GM12865 (cell line): ENCODE data around the gene CD40LG.

Experiments used
- DNase-seq: peaks from one replicate; pipeline ENCODE4 v3.0.0; 2010; ENCODE audit warnings: low read depth
- H3K4me3 ChIP-seq: 2 replicates; pipeline ENCODE4 v1.5.1; 2011; ENCODE audit warnings: mild to moderate bottlenecking, low read depth, low read length, control low read depth
- CTCF ChIP-seq: IDR thresholded peaks from 2 replicates; pipeline ENCODE4 v1.5.1; 2011; ENCODE audit warnings: low read length, control low read depth, low read depth, inconsistent platforms; ENCODE audit not compliant: insufficient read depth; ENCODE audit errors: missing control alignments

CD40LG gene

GRCh38 chrX:136667446-136668168 lies 19.6 kb downstream of the CD40LG start:
- no peak for TF ChIP-seq CTCF
- DNase-seq = no peak
- H3K4me3 ChIP-seq = no peak overlapping the region

GRCh38 chrX:136671006-136671610 lies 23.1 kb downstream of the CD40LG start:
- no peak overlapping the region for H3K4me3 ChIP-seq
- TF ChIP-seq CTCF = no peak
- peak; percentile 62 for DNase-seq

GRCh38 chrX:136674270-136674985 lies 26.5 kb downstream of the CD40LG start:
- TF ChIP-seq CTCF = no peak
- no peak overlapping the region for H3K4me3 ChIP-seq
- DNase-seq = peak; percentile 28

- DNase-seq = no peak
- TF ChIP-seq CTCF = no peak
- no peak overlapping the region for H3K4me3 ChIP-seq
Observed at GRCh38 chrX:136679531-136679930, 31.6 kb downstream of the CD40LG start.

GRCh38 chrX:136684120-136684519 lies 36.2 kb downstream of the CD40LG start:
- no peak for DNase-seq
- TF ChIP-seq CTCF = no peak
- no peak overlapping the region for H3K4me3 ChIP-seq

GRCh38 chrX:136687457-136687856 lies 39.5 kb downstream of the CD40LG start:
- DNase-seq = no peak
- no peak for TF ChIP-seq CTCF
- H3K4me3 ChIP-seq = no peak overlapping the region
